ENCODE data around the gene EDAR. TPM values are rescaled to one million over a fixed set of nuclear protein-coding genes. Genes with fewer than 3 reads are reported as not detected.

EDAR gene
- total RNA-seq, 1 donor from 2014 or later, result 0.12 TPM

- intact Hi-C loops (cut with DNase I), result no loop called here
- DNase-seq, result no peak
Observed at GRCh38 chr2:108935271-108935741, 53.7 kb downstream of the EDAR start.

GRCh38 chr2:108934583-108935245, 54.3 kb downstream of the EDAR start:
- no peak for TF ChIP-seq CTCF (IDR thresholded peaks at IDR 0.05)
- Histone ChIP-seq H3K9me3 (no peaks in the 10 kb centered on the region), H3K27ac (no peak overlapping the region), H3K4me3 (no peak overlapping the region), H3K36me3 (no peaks in the 10 kb centered on the region), H3K27me3 (ENCODE audit: low read depth) (no peaks in the 10 kb centered on the region), H3K4me1 (no peaks in the 10 kb centered on the region)
- ATAC-seq (no peak), DNase-seq (no peak)
- intact Hi-C loops (cut with DNase I), result no loop called here

More at GRCh38 chr2:108935271-108935741, 53.7 kb downstream of the EDAR start:
- no peak for TF ChIP-seq CTCF (IDR thresholded peaks at IDR 0.05)
- Histone ChIP-seq H3K4me3 (no peak overlapping the region), H3K36me3 (no peaks in the 10 kb centered on the region), H3K4me1 (no peaks in the 10 kb centered on the region), H3K27ac (no peak overlapping the region), H3K9me3 (no peaks in the 10 kb centered on the region), H3K27me3 (ENCODE audit: low read depth) (no peaks in the 10 kb centered on the region)
- no peak for ATAC-seq

- Histone ChIP-seq H3K27ac (no peak overlapping the region), H3K9me3 (no peaks in the 10 kb centered on the region), H3K4me3 (no peak overlapping the region), H3K4me1 (no peaks in the 10 kb centered on the region), H3K27me3 (ENCODE audit: low read depth) (no peaks in the 10 kb centered on the region), H3K36me3 (no peaks in the 10 kb centered on the region)
- DNase-seq, result no peak
- TF ChIP-seq CTCF (IDR thresholded peaks at IDR 0.05), result no peak
- intact Hi-C loops (cut with DNase I), result no loop called here
- ATAC-seq, result no peak
Observed at GRCh38 chr2:108934151-108934550, 54.9 kb downstream of the EDAR start.

- Histone ChIP-seq H3K4me3 (no peak overlapping the region), H3K27ac (no peak overlapping the region), H3K36me3 (no peaks in the 10 kb centered on the region), H3K4me1 (no peaks in the 10 kb centered on the region), H3K9me3 (no peaks in the 10 kb centered on the region), H3K27me3 (ENCODE audit: low read depth) (no peaks in the 10 kb centered on the region)
- DNase-seq (no peak), ATAC-seq (peak in 1 of 2 donors; percentile 9)
- intact Hi-C loops (cut with DNase I), result no loop called here
- TF ChIP-seq CTCF (IDR thresholded peaks at IDR 0.05), result no peak
Observed at GRCh38 chr2:108933691-108934117, 55.3 kb downstream of the EDAR start.

- Histone ChIP-seq H3K27me3 (ENCODE audit: low read depth) (no peaks in the 10 kb centered on the region), H3K4me3 (no peak overlapping the region), H3K4me1 (no peaks in the 10 kb centered on the region), H3K36me3 (no peaks in the 10 kb centered on the region), H3K9me3 (no peaks in the 10 kb centered on the region), H3K27ac (no peak overlapping the region)
- DNase-seq (no peak), ATAC-seq (no peak)
- no peak for TF ChIP-seq CTCF (IDR thresholded peaks at IDR 0.05)
- intact Hi-C loops (cut with DNase I), result no loop called here
Observed at GRCh38 chr2:108932736-108933332, 56.2 kb downstream of the EDAR start.
